ENCODE results near the gene COL11A1.

DNA sequence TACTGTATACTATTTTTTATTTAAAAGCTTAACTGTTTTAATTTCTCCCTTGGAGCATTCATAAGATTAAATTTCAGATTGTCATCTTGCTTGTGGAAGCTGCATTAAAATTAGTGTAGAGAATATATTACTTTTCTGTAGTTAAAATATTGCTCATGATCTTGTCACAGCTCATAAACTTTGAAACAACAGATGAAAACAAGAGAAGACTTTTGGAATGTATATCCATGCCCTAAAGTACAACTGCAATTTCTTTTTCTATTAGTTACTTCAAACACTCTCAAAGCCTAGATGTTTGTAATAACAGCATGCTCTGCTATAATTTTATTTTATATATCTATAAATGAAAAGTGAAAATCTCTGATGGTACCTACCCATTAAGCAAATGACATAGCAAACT lies 155.9 kb downstream of the COL11A1 start:
- no peak for TF ChIP-seq NFE2L2 (IDR thresholded peaks at IDR 0.05; ENCODE audit: low read depth, low read length)
- TF ChIP-seq, protein P1, sequence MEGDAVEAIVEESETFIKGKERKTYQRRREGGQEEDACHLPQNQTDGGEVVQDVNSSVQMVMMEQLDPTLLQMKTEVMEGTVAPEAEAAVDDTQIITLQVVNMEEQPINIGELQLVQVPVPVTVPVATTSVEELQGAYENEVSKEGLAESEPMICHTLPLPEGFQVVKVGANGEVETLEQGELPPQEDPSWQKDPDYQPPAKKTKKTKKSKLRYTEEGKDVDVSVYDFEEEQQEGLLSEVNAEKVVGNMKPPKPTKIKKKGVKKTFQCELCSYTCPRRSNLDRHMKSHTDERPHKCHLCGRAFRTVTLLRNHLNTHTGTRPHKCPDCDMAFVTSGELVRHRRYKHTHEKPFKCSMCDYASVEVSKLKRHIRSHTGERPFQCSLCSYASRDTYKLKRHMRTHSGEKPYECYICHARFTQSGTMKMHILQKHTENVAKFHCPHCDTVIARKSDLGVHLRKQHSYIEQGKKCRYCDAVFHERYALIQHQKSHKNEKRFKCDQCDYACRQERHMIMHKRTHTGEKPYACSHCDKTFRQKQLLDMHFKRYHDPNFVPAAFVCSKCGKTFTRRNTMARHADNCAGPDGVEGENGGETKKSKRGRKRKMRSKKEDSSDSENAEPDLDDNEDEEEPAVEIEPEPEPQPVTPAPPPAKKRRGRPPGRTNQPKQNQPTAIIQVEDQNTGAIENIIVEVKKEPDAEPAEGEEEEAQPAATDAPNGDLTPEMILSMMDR (conservative IDR thresholded peaks at IDR 0.05; ENCODE audit: low read depth, low read length): no peak

Measured in IMR-90 (cell line).